Glutamatergic neuron (in vitro differentiated cells): ENCODE results near the gene ATP2B2. TPM values are rescaled to one million over a fixed set of nuclear protein-coding genes. Genes with fewer than 3 reads are reported as not detected.

Experiments used
- DNase-seq: peaks from one replicate; pipeline ENCODE4 v3.0.0; 2022
- H3K27ac Mint-ChIP-seq: one replicate; pipeline ENCODE4 v1.8.0; 2020; ENCODE audit warnings: mild to moderate bottlenecking, mixed read lengths, inconsistent platforms; ENCODE audit not compliant: unreplicated experiment
- H3K27me3 Mint-ChIP-seq: one replicate; pipeline ENCODE4 v1.8.0; 2020; ENCODE audit warnings: mild to moderate bottlenecking, moderate library complexity, mixed read lengths, inconsistent platforms; ENCODE audit not compliant: unreplicated experiment
- H3K36me3 Mint-ChIP-seq: one replicate; pipeline ENCODE4 v1.8.0; 2020; ENCODE audit warnings: mild to moderate bottlenecking, mixed read lengths, inconsistent platforms; ENCODE audit not compliant: unreplicated experiment
- H3K4me1 Mint-ChIP-seq: one replicate; pipeline ENCODE4 v1.8.0; 2020; ENCODE audit warnings: mild to moderate bottlenecking, low read depth, mixed read lengths, inconsistent platforms; ENCODE audit not compliant: unreplicated experiment
- H3K4me3 Mint-ChIP-seq: one replicate; pipeline ENCODE4 v1.8.0; 2020; ENCODE audit warnings: mild to moderate bottlenecking, mixed read lengths, inconsistent platforms; ENCODE audit not compliant: unreplicated experiment
- H3K9me3 Mint-ChIP-seq: one replicate; pipeline ENCODE4 v1.8.0; 2020; ENCODE audit warnings: mild to moderate bottlenecking, moderate library complexity, mixed read lengths, inconsistent platforms; ENCODE audit not compliant: unreplicated experiment
- CTCF ChIP-seq: fragments of 200-600 bp; sonication (generic); IDR thresholded peaks from one replicate; pipeline ENCODE4 v1.5.0; 2021; ENCODE audit not compliant: partially characterized antibody, unreplicated experiment
- total RNA-seq: library from RNA; stranded (reverse); fragmentation: NEBNext Ultra II Directional; extraction: Animal tissue kit (Norgen Biotek cat#: 25700); gene quantifications from one replicate; pipeline ENCODE4 v1.2.1, GENCODE V29; 2021; ENCODE audit not compliant: unreplicated experiment

ATP2B2 gene
- total RNA-seq, 1 donor from 2014 or later: 31.2 TPM

GRCh38 chr3:10437995-10438901, 67.1 kb downstream of the ATP2B2 start:
- no peak for DNase-seq
- H3K27ac Mint-ChIP-seq: no peak overlapping the region
- no peaks in the 10 kb centered on the region for H3K9me3 Mint-ChIP-seq

GRCh38 chr3:10437272-10437994, 68.0 kb downstream of the ATP2B2 start:
- peaks cover 11% of the 10 kb centered on the region for H3K27me3 Mint-ChIP-seq
- H3K27ac Mint-ChIP-seq: no peak overlapping the region
- H3K4me1 Mint-ChIP-seq: peaks cover 21% of the 10 kb centered on the region
- TF ChIP-seq CTCF: no peak
- H3K9me3 Mint-ChIP-seq: no peaks in the 10 kb centered on the region
- H3K4me3 Mint-ChIP-seq: no peak overlapping the region
- DNase-seq: no peak
- no peaks in the 10 kb centered on the region for H3K36me3 Mint-ChIP-seq

More at GRCh38 chr3:10437995-10438901, 67.1 kb downstream of the ATP2B2 start:
- Mint-ChIP-seq H3K4me1 (peaks cover 18% of the 10 kb centered on the region), H3K27me3 (peaks cover 14% of the 10 kb centered on the region), H3K4me3 (no peak overlapping the region), H3K36me3 (peaks cover 3% of the 10 kb centered on the region)
- TF ChIP-seq CTCF: no peak

- DNase-seq: no peak
- Mint-ChIP-seq H3K27ac (no peak overlapping the region), H3K9me3 (peaks cover under 1% of the 10 kb centered on the region), H3K36me3 (no peaks in the 10 kb centered on the region), H3K4me3 (no peak overlapping the region), H3K4me1 (peaks cover 21% of the 10 kb centered on the region), H3K27me3 (peaks cover 12% of the 10 kb centered on the region)
- no peak for TF ChIP-seq CTCF
Measured at GRCh38 chr3:10435850-10436249, 69.5 kb downstream of the ATP2B2 start.

GRCh38 chr3:10434938-10435336, 70.4 kb downstream of the ATP2B2 start:
- no peak for DNase-seq
- no peak overlapping the region for H3K4me3 Mint-ChIP-seq
- no peak overlapping the region for H3K27ac Mint-ChIP-seq
- peaks cover 12% of the 10 kb centered on the region for H3K27me3 Mint-ChIP-seq
- no peaks in the 10 kb centered on the region for H3K36me3 Mint-ChIP-seq
- peaks cover 2% of the 10 kb centered on the region for H3K9me3 Mint-ChIP-seq
- peaks cover 23% of the 10 kb centered on the region for H3K4me1 Mint-ChIP-seq
- no peak for TF ChIP-seq CTCF
